Activated CD8-positive, alpha-beta T cell treated with anti-CD3 and anti-CD28 coated beads for 36 hours (primary cell): ENCODE measurements around the gene NPHS1. TPM values are rescaled to one million over a fixed set of nuclear protein-coding genes. Genes with fewer than 3 reads are reported as not detected.

ENCODE experiments used
- ATAC-seq: fragments of 200-7000 bp; cut with Tn5 transposase; one replicate; pipeline ENCODE4 v1.10.0; 2021; ENCODE audit warnings: mild to moderate bottlenecking, moderate library complexity
- CTCF ChIA-PET: fragments of 350-600 bp; sonication (Branson Sonifier 250); formaldehyde crosslinking; loops from one replicate; lab custom pipeline; 2021; ENCODE audit warnings: antibody characterized with exemption; lab: Charles Lee
- POLR2A ChIA-PET: fragments of 350-600 bp; sonication (Branson Sonifier 250); formaldehyde crosslinking; loops from one replicate; lab custom pipeline; 2021; ENCODE audit warnings: antibody characterized with exemption; lab: Charles Lee
- DNase-seq: peaks from one replicate; pipeline ENCODE4 v3.0.0-alpha.2; 2020
- H3K27ac Mint-ChIP-seq: one replicate; pipeline ENCODE4 v1.8.0; 2021; ENCODE audit warnings: mild to moderate bottlenecking, mixed read lengths
- H3K27me3 Mint-ChIP-seq: one replicate; pipeline ENCODE4 v1.8.0; 2021; ENCODE audit warnings: mixed read lengths
- H3K36me3 Mint-ChIP-seq: one replicate; pipeline ENCODE4 v1.8.0; 2021; ENCODE audit warnings: low read depth, mixed read lengths
- H3K4me1 Mint-ChIP-seq: one replicate; pipeline ENCODE4 v1.8.0; 2021; ENCODE audit warnings: low read depth, mixed read lengths
- H3K4me3 Mint-ChIP-seq: one replicate; pipeline ENCODE4 v1.8.0; 2021; ENCODE audit warnings: mild to moderate bottlenecking, moderate library complexity, mixed read lengths
- H3K9me3 Mint-ChIP-seq: one replicate; pipeline ENCODE4 v1.8.0; 2021; ENCODE audit warnings: mixed read lengths
- intact Hi-C: fragments of 100-400 bp; cut with micrococcal nuclease; formaldehyde crosslinking; loops from one replicate; pipeline ENCODE4 v1.10.0; 2022
- total RNA-seq, 2 experiments: library from RNA; stranded (reverse); gene quantifications; one replicate each; pipeline ENCODE4 v1.2.3, GENCODE V29; 2021
- TF ChIP-seq, protein P1 (sequence below): fragments of 200-600 bp; IDR thresholded peaks from one replicate; pipeline ENCODE4 v1.8.0; 2022; ENCODE audit warnings: antibody characterized with exemption, mild to moderate bottlenecking

NPHS1 gene
- total RNA-seq, 2 experiments from 2014 or later: not detected

GRCh38 chr19:35885225-35885738 is 33.0 kb upstream of the NPHS1 start:
- Mint-ChIP-seq H3K27me3 (no peaks in the 10 kb centered on the region), H3K4me1 (peaks cover 12% of the 10 kb centered on the region), H3K9me3 (no peaks in the 10 kb centered on the region), H3K27ac (peak overlapping the region; percentile 43), H3K4me3 (no peak overlapping the region), H3K36me3 (peaks cover 35% of the 10 kb centered on the region)
- TF ChIP-seq, protein P1, sequence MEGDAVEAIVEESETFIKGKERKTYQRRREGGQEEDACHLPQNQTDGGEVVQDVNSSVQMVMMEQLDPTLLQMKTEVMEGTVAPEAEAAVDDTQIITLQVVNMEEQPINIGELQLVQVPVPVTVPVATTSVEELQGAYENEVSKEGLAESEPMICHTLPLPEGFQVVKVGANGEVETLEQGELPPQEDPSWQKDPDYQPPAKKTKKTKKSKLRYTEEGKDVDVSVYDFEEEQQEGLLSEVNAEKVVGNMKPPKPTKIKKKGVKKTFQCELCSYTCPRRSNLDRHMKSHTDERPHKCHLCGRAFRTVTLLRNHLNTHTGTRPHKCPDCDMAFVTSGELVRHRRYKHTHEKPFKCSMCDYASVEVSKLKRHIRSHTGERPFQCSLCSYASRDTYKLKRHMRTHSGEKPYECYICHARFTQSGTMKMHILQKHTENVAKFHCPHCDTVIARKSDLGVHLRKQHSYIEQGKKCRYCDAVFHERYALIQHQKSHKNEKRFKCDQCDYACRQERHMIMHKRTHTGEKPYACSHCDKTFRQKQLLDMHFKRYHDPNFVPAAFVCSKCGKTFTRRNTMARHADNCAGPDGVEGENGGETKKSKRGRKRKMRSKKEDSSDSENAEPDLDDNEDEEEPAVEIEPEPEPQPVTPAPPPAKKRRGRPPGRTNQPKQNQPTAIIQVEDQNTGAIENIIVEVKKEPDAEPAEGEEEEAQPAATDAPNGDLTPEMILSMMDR: no peak
- DNase-seq (no peak), ATAC-seq (no peak)
- intact Hi-C loops: no loop called here
- POLR2A ChIA-PET: interaction anchor here (0.8 to 3.5 kb wide), 3 partner anchors 9 to 46 kb away, joined by 3 to 24 read pairs (median 4); no protein-coding TSS in a partner anchor
- CTCF ChIA-PET: interaction anchor here (0.8 to 2.1 kb wide), 3 partner anchors 9 to 47 kb away, joined by 3 to 6 read pairs (median 3); no protein-coding TSS in a partner anchor

- H3K4me3 Mint-ChIP-seq: no peak overlapping the region
- DNase-seq (no peak), ATAC-seq (no peak)
- TF ChIP-seq, protein P1: no peak
- peaks cover 8% of the 10 kb centered on the region for H3K27me3 Mint-ChIP-seq
- peaks cover 24% of the 10 kb centered on the region for H3K36me3 Mint-ChIP-seq
- ChIA-PET POLR2A (interaction anchor here (0.7 to 3.5 kb wide), 8 partner anchors 13 to 57 kb away, joined by 3 to 24 read pairs (median 4); no protein-coding TSS in a partner anchor), CTCF (interaction anchor here (0.6 to 6.1 kb wide), 2 partner anchors 40 to 48 kb away, joined by 3 to 88 read pairs; no protein-coding TSS in a partner anchor)
- peaks cover 7% of the 10 kb centered on the region for H3K4me1 Mint-ChIP-seq
- no peaks in the 10 kb centered on the region for H3K9me3 Mint-ChIP-seq
- intact Hi-C loops: no loop called here
- H3K27ac Mint-ChIP-seq: no peak overlapping the region
Measured at GRCh38 chr19:35883882-35884281, 31.6 kb upstream of the NPHS1 start.

- DNase-seq (peak; percentile 54), ATAC-seq (peak; percentile 52)
- intact Hi-C loops: loop anchor here (1.0 kb wide), 1 partner anchor 49 kb away; no protein-coding TSS in a partner anchor
- peaks cover 15% of the 10 kb centered on the region for H3K27me3 Mint-ChIP-seq
- TF ChIP-seq, protein P1: peak; percentile 72
- H3K4me3 Mint-ChIP-seq: no peak overlapping the region
- H3K9me3 Mint-ChIP-seq: no peaks in the 10 kb centered on the region
- POLR2A ChIA-PET: interaction anchor here (1.0 to 3.1 kb wide), 5 partner anchors 23 to 164 kb away, joined by 3 to 13 read pairs (median 3); no protein-coding TSS in a partner anchor
- H3K36me3 Mint-ChIP-seq: peaks cover 9% of the 10 kb centered on the region
- H3K27ac Mint-ChIP-seq: no peak overlapping the region
- H3K4me1 Mint-ChIP-seq: peaks cover 5% of the 10 kb centered on the region
- CTCF ChIA-PET: interaction anchor here (0.7 to 6.1 kb wide), 10 partner anchors 10 to 190 kb away, joined by 3 to 88 read pairs (median 4); no protein-coding TSS in a partner anchor
Measured at GRCh38 chr19:35882114-35882832, 30.0 kb upstream of the NPHS1 start.

DNA sequence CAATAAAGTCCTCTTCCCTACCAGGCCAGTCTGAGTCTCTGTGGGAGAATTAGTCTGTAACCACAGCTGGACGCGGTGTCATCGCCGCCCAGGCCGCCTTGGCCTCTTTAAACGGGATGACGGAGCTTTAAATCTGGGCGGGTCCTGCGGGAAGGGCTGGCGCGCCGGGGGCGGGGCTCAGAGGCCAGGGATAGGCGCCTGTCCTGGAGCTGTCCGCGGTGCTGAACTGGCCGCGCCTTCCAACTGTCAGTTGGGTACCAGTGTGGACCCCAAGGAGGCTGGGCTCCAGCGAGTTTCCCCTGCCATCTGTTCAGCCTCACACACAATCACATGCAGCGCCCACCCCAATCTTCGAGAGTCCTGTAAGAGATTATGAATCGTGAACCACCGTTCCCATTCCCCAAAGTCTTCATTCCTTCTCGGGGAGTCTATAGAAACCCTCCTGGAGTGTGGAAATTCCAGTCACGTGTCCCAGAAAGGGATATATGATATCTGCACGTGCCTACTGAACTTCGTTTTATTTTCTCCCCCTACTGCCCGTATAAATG is 27.5 kb upstream of the NPHS1 start:
- H3K4me3 Mint-ChIP-seq: no peak overlapping the region
- ChIA-PET POLR2A (interaction anchor here (0.6 kb wide), 1 partner anchor 32 kb away, joined by 3 read pairs; no protein-coding TSS in a partner anchor), CTCF (interaction anchor here (1.5 to 6.1 kb wide), 3 partner anchors 10 to 52 kb away, joined by 3 to 88 read pairs (median 6); no protein-coding TSS in a partner anchor)
- peak; percentile 90 for ATAC-seq
- H3K9me3 Mint-ChIP-seq: no peaks in the 10 kb centered on the region
- DNase-seq: peak; percentile 92
- H3K36me3 Mint-ChIP-seq: no peaks in the 10 kb centered on the region
- TF ChIP-seq, protein P1: no peak
- H3K27ac Mint-ChIP-seq: no peak overlapping the region
- intact Hi-C loops: no loop called here
- peaks cover 5% of the 10 kb centered on the region for H3K4me1 Mint-ChIP-seq
- H3K27me3 Mint-ChIP-seq: peaks cover 19% of the 10 kb centered on the region
